Choroid plexus epithelial cell (primary cell): ENCODE data around the gene HNF1B.

Source experiments
- DNase-seq: peaks from one replicate; pipeline ENCODE4 v3.0.0-alpha.2; 2010; ENCODE audit warnings: low read depth
- H3K4me3 ChIP-seq: 2 replicates; pipeline ENCODE4 v1.5.1; 2011; ENCODE audit warnings: low read depth, mild to moderate bottlenecking, control low read depth, low read length, moderate library complexity
- TF ChIP-seq, protein P1 (sequence below): conservative IDR thresholded peaks from 2 replicates; pipeline ENCODE4 v1.5.1; 2011; ENCODE audit warnings: low read depth, mild to moderate bottlenecking, control low read depth, inconsistent platforms, low read length, moderate library complexity

The HNF1B gene

DNA sequence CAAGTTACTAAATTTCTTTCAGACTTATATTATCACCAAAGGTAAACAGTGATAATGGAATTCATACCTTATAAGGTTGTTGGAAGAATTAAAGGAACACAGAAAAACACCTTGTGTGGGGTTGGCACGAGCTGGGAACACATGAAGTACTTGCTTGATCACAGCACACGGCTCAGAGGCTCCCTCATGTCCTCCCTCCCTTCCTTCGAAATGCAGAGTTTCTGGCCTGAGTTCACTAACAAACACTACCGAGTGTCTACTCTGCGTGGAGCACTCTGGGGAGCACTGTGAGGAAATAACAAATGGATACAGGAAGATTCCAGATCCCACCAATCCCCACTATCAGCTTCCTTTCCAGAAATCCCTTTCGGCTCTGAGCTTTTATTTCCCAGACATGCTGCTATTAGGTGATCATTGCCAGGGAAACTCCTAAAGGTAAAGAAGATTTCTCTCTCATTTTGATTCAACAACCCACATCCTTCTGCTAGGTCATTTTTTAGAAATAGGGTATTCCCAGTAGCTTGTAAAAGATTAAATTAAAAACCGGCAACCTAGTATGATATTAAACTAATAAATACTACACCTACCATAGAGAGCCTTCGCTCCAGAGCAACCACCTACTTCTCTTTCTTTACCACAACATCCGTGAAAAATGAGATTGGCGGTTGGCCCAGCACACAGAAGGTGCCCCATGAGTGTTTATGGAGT is 6.1 kb upstream of the HNF1B start:
- no peak for DNase-seq
- H3K4me3 ChIP-seq, result no peak overlapping the region
- TF ChIP-seq, protein P1, sequence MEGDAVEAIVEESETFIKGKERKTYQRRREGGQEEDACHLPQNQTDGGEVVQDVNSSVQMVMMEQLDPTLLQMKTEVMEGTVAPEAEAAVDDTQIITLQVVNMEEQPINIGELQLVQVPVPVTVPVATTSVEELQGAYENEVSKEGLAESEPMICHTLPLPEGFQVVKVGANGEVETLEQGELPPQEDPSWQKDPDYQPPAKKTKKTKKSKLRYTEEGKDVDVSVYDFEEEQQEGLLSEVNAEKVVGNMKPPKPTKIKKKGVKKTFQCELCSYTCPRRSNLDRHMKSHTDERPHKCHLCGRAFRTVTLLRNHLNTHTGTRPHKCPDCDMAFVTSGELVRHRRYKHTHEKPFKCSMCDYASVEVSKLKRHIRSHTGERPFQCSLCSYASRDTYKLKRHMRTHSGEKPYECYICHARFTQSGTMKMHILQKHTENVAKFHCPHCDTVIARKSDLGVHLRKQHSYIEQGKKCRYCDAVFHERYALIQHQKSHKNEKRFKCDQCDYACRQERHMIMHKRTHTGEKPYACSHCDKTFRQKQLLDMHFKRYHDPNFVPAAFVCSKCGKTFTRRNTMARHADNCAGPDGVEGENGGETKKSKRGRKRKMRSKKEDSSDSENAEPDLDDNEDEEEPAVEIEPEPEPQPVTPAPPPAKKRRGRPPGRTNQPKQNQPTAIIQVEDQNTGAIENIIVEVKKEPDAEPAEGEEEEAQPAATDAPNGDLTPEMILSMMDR, result no peak

DNA sequence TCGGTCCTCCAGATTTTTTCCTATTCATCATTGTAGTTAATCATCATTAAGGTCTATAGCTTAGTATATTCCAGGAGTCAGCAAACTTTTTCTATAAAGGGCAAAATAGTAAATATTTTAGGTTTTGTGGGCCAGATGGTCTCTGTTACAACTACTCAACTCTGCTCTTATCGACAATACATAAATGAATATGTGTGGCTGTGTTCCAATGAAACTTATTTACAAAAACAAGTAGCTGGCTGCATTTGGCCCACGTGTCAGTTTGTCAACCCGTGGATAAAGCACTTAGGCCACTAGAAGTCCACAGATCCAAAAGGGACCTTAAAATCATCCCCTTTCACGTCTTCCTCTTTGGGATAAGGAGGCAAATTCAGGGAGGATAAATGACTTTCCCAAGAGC is 5.4 kb upstream of the HNF1B start:
- TF ChIP-seq, protein P1, result no peak
- DNase-seq, result no peak

DNA sequence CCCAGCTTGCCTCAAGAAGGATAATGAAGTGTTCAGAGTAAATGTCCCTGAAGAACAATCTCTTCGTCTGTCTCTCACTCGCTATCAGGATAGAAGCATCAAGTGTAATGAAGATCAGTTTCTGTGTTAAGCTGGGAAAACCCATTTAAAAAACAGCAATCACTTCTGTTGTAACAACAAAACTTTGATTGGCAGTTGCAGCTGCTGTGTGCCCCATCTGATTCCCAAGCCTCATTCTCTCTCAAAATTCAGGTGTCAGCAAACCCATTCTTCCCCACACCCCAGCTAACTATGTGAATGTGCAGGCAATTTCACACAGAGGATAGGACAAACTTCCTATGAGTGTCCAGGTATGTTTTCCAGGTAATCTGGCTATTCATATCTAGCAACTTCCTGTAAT is 2.4 kb upstream of the HNF1B start:
- no peak for DNase-seq
- H3K4me3 ChIP-seq, result no peak overlapping the region
- TF ChIP-seq, protein P1, result no peak

More for the DNA sequence above, 5.4 kb upstream of the HNF1B start:
- no peak overlapping the region for H3K4me3 ChIP-seq

DNA sequence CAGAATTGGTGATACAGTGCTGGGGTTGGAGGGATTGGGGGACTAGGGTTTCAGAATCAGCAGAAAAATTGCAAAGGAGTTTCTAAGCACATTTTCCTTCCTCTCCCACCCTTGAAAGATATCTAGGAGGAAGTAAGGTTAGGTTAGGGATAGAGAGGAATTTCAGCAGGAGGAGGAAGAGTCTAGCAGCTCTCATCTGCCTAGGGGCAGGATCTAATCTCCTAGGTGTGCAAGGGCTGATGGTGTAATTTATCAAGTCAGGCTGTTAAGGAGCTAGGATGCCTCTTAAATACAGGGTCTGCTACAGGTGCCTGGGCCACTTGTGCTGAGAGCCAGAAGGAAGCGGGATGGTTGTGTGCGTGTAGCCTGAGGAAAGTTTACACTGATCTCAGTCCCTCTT is 1.8 kb upstream of the HNF1B start:
- no peak overlapping the region for H3K4me3 ChIP-seq
- TF ChIP-seq, protein P1, result no peak
- no peak for DNase-seq

DNA sequence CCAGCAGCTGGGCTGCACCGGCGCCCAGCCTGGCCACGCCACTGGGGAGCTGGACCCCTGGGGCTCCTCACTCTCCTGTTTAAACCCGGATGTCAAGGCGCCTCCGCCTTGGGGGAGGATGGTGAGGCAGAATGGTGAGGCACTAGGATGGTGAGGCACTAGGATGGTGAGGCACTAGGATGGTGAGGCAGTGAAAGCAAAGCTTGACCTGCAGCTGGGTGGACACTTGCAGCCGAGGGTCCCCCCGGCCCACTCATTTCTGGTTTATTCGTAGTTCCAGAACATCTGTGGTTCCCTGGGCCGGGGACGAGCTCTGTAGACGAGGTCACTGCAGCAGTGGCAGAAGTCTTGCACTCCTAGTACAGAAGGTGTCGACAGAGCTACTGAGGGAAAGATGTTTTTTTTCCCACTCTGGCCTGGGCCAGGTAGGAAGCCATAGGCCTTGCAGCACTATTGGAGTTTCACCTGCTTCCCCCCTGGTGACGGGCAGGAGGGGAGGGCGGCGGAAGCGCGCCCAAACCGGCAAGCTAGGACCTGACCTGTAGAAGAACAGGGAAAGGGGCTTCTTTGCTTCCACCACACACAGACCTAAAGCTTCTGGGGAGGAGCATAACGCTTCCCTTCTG is 1.1 kb upstream of the HNF1B start:
- no peak for DNase-seq
- no peak overlapping the region for H3K4me3 ChIP-seq
- TF ChIP-seq, protein P1, result no peak

DNA sequence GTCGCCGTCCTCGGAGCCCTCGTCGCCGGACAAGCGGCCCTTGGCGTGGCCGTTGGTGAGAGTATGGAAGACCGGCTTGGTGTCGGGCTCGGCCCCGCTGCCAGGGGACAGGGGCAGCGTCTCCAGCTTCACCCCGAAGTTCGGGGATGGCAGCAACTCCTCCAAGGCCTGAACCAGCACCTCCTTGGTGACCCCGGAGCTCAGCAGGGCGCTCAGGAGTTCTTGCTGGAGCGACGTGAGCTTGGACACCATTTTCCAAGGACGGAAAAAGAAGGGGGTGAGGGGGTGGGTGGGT is 279 bp downstream of the HNF1B start:
- no peak overlapping the region for H3K4me3 ChIP-seq
- no peak for DNase-seq
- TF ChIP-seq, protein P1, result no peak
